GM23338 (cell line): ENCODE measurements around the gene RNF112. TPM values are rescaled to one million over a fixed set of nuclear protein-coding genes. Genes with fewer than 3 reads are reported as not detected.

Experiments
- ATAC-seq: fragments of 200-7000 bp; cut with Tn5 transposase; 3 replicates; pipeline ENCODE4 v1.9.1; 2020
- DNase-seq: peaks from one replicate; pipeline ENCODE4 v3.0.0-alpha.2; 2015; ENCODE audit warnings: low spot score
- H2AFZ ChIP-seq: fragments of 200-600 bp; sonication (generic); 2 replicates; pipeline ENCODE4 v1.8.0; 2016; ENCODE audit warnings: antibody characterized with exemption, mild to moderate bottlenecking, moderate library complexity
- H3F3A ChIP-seq: fragments of 200-600 bp; sonication (generic); replicated peaks from 2 replicates; pipeline ENCODE4 v1.8.0; 2017; ENCODE audit warnings: antibody characterized with exemption, mixed run types, low read depth
- H3K27ac ChIP-seq: fragments of 200-600 bp; sonication (generic); 2 replicates; pipeline ENCODE4 v1.6.1; 2016; ENCODE audit warnings: low read depth
- H3K27me3 ChIP-seq: fragments of 200-600 bp; sonication (generic); 2 replicates; pipeline ENCODE4 v1.8.0; 2016; ENCODE audit warnings: mild to moderate bottlenecking, mixed run types, moderate library complexity; ENCODE audit not compliant: insufficient read depth
- H3K36me3 ChIP-seq: fragments of 200-600 bp; sonication (generic); 2 replicates; pipeline ENCODE4 v1.8.0; 2016; ENCODE audit warnings: mild to moderate bottlenecking; ENCODE audit not compliant: insufficient read depth
- H3K4me1 ChIP-seq: fragments of 200-600 bp; sonication (generic); 2 replicates; pipeline ENCODE4 v1.8.0; 2016; ENCODE audit warnings: mild to moderate bottlenecking, moderate library complexity; ENCODE audit not compliant: insufficient read depth
- H3K4me2 ChIP-seq: fragments of 200-600 bp; sonication (generic); 2 replicates; pipeline ENCODE4 v1.7.1; 2017; ENCODE audit warnings: mixed run types
- H3K4me3 ChIP-seq: fragments of 200-600 bp; sonication (generic); 2 replicates; pipeline ENCODE4 v1.6.1; 2016; ENCODE audit warnings: mixed run types
- H3K79me2 ChIP-seq: fragments of 200-600 bp; sonication (generic); replicated peaks from 2 replicates; pipeline ENCODE4 v1.8.0; 2017; ENCODE audit warnings: mild to moderate bottlenecking; ENCODE audit not compliant: insufficient read depth
- H3K9me2 ChIP-seq: fragments of 200-600 bp; sonication (generic); 2 replicates; pipeline ENCODE4 v1.8.0; 2017; ENCODE audit not compliant: insufficient read depth
- H4K20me1 ChIP-seq: fragments of 200-600 bp; sonication (generic); replicated peaks from 2 replicates; pipeline ENCODE4 v1.8.0; 2017; ENCODE audit warnings: mild to moderate bottlenecking; ENCODE audit not compliant: insufficient read depth
- H3K27ac Mint-ChIP-seq: 2 replicates; pipeline ENCODE4 v1.8.0; 2020; ENCODE audit warnings: inconsistent platforms, mild to moderate bottlenecking, moderate library complexity, mixed read lengths
- H3K27me3 Mint-ChIP-seq: 3 replicates; pipeline ENCODE4 v1.8.0; 2022; ENCODE audit warnings: low read depth, mild to moderate bottlenecking, moderate library complexity, mixed read lengths, inconsistent platforms; ENCODE audit not compliant: insufficient read depth, poor library complexity
- H3K36me3 Mint-ChIP-seq: 3 replicates; pipeline ENCODE4 v1.8.0; 2021; ENCODE audit warnings: low read depth, mild to moderate bottlenecking, inconsistent platforms, moderate library complexity, mixed read lengths
- H3K4me1 Mint-ChIP-seq: 3 replicates; pipeline ENCODE4 v1.8.0; 2020; ENCODE audit warnings: mild to moderate bottlenecking, inconsistent platforms, mixed read lengths
- H3K4me3 Mint-ChIP-seq: 3 replicates; pipeline ENCODE4 v1.8.0; 2021; ENCODE audit warnings: moderate library complexity, mild to moderate bottlenecking, inconsistent platforms, mixed read lengths
- H3K9me3 Mint-ChIP-seq: 3 replicates; pipeline ENCODE4 v1.8.0; 2020; ENCODE audit warnings: moderate library complexity, mild to moderate bottlenecking, inconsistent platforms, mixed read lengths
- EZH2phosphoT487 ChIP-seq: fragments of 200-600 bp; sonication (generic); IDR thresholded peaks from one replicate; pipeline ENCODE4 v1.8.1; 2018; ENCODE audit warnings: antibody characterized with exemption; ENCODE audit not compliant: unreplicated experiment
- NANOG ChIP-seq: IDR thresholded peaks from 2 replicates; pipeline ENCODE4 v1.6.1; 2016; ENCODE audit warnings: antibody characterized with exemption, borderline replicate concordance
- POLR2AphosphoS5 ChIP-seq: IDR thresholded peaks from 2 replicates; pipeline ENCODE4 v1.6.1; 2016; ENCODE audit warnings: antibody characterized with exemption, low read depth
- ZNF331 ChIP-seq: fragments of 250-450 bp; sonication (Bioruptor Pico); IDR thresholded peaks from 2 replicates; pipeline ENCODE4 v1.5.0; 2020; ENCODE audit warnings: low read depth, mild to moderate bottlenecking, moderate library complexity
- polyA plus RNA-seq: library from polyadenylated mRNA; unstranded; fragments of >200 nt; fragmentation: Nextera tagmentation; extraction: Ambion mirVana; gene quantifications from 2 replicates; pipeline ENCODE4 v1.2.1, GENCODE V29; 2016
- total RNA-seq: library from RNA; depleted of rRNA; stranded (reverse); fragments of >200 nt; shearing (Covaris generic); gene quantifications from 2 replicates; pipeline ENCODE4 v1.2.3, GENCODE V29; 2014
- TF ChIP-seq, protein P1 (sequence below), 2 experiments: fragments of 200-600 bp in 1 of 2; sonication (generic) in 1 of 2; conservative IDR thresholded peaks; 2 replicates each; pipeline versions ENCODE4 v1.5.1 to v1.6.1; 2016 to 2017; ENCODE audit warnings: antibody characterized with exemption in 2 of 2, low read depth in 2 of 2, mild to moderate bottlenecking in 2 of 2, moderate library complexity in 1 of 2
- TF ChIP-seq, protein P2 (sequence below): IDR thresholded peaks from 2 replicates; pipeline ENCODE4 v1.6.1; 2016; ENCODE audit warnings: antibody characterized with exemption
- TF ChIP-seq, protein P3 (sequence below): IDR thresholded peaks from one replicate; pipeline ENCODE4 v1.6.1; 2018; ENCODE audit warnings: antibody characterized with exemption; ENCODE audit not compliant: unreplicated experiment

RNF112 gene
- total and polyA plus RNA-seq, 2 experiments from 2014 or later = 0.42 to 4.1 TPM

DNA sequence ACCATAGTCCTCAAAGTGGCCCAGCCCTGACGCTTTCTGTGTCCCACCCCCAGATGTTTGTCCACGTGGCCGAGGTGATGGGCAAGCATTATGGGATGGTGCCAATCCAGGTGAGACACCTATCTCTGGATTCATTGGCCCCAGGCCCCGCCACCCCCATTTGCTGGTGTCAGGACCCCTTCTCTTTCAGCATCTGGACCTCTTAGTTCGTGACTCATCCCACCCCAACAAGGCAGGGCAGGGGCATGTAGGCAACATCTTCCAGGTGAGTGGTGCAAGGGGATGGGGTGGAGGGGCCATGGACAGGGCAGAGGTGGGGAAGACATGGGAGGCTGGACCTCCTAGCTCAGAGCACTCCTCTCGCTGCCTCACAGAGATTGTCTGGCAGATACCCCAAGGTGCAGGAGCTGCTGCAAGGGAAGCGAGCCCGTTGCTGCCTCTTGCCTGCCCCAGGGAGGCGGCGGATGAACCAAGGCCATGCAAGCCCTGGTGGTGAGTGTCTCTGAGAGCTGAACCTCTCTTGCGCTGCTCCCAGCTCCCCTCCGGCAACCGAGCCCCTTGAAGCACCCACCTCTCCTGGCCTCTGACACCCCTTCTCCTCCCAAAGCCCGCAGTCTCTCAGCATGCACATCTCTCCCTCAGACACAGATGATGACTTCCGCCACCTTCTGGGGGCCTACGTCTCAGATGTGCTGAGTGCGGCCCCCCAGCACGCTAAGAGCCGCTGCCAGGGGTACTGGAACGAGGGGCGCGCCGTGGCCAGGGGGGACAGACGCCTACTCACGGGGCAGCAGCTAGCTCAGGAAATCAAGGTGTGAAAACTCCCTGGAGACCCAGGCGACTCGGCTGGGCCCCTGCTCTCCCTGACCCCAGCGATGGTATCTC, 3.6 kb downstream of the RNF112 start:
- H3K4me1 Mint-ChIP-seq = peaks cover 17% of the 10 kb centered on the region
- H3K27me3 Mint-ChIP-seq = peaks cover 13% of the 10 kb centered on the region
- Histone ChIP-seq H3K4me3 (no peak overlapping the region), H3K27me3 (no peaks in the 10 kb centered on the region), H3F3A (no peaks in the 10 kb centered on the region), H3K36me3 (no peaks in the 10 kb centered on the region), H3K27ac (no peak overlapping the region), H3K4me1 (peaks cover 15% of the 10 kb centered on the region), H3K9me2 (0 out of 2 replicates have a peak, but pooled peaks cover 3% of the 10 kb centered on the region), H4K20me1 (no peaks in the 10 kb centered on the region), H2AFZ (no peak overlapping the region), H3K79me2 (no peaks in the 10 kb centered on the region), H3K4me2 (no peak overlapping the region)
- no peak overlapping the region for H3K4me3 Mint-ChIP-seq
- DNase-seq (no peak), ATAC-seq (no peak)
- H3K27ac Mint-ChIP-seq = no peak overlapping the region
- H3K9me3 Mint-ChIP-seq = no peaks in the 10 kb centered on the region
- no peaks in the 10 kb centered on the region; the same call in 2 of the 3 replicates for H3K36me3 Mint-ChIP-seq
- TF ChIP-seq EZH2phosphoT487 (no peak), ZNF331 (CRISPR knock-in tag) (no peak)
- TF ChIP-seq, protein P1, sequence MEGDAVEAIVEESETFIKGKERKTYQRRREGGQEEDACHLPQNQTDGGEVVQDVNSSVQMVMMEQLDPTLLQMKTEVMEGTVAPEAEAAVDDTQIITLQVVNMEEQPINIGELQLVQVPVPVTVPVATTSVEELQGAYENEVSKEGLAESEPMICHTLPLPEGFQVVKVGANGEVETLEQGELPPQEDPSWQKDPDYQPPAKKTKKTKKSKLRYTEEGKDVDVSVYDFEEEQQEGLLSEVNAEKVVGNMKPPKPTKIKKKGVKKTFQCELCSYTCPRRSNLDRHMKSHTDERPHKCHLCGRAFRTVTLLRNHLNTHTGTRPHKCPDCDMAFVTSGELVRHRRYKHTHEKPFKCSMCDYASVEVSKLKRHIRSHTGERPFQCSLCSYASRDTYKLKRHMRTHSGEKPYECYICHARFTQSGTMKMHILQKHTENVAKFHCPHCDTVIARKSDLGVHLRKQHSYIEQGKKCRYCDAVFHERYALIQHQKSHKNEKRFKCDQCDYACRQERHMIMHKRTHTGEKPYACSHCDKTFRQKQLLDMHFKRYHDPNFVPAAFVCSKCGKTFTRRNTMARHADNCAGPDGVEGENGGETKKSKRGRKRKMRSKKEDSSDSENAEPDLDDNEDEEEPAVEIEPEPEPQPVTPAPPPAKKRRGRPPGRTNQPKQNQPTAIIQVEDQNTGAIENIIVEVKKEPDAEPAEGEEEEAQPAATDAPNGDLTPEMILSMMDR (conservative IDR thresholded peaks at IDR 0.05; ENCODE audit: low read depth in 2 of 2) = no peak
- TF ChIP-seq, protein P2, sequence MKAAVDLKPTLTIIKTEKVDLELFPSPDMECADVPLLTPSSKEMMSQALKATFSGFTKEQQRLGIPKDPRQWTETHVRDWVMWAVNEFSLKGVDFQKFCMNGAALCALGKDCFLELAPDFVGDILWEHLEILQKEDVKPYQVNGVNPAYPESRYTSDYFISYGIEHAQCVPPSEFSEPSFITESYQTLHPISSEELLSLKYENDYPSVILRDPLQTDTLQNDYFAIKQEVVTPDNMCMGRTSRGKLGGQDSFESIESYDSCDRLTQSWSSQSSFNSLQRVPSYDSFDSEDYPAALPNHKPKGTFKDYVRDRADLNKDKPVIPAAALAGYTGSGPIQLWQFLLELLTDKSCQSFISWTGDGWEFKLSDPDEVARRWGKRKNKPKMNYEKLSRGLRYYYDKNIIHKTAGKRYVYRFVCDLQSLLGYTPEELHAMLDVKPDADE = no peak

DNA sequence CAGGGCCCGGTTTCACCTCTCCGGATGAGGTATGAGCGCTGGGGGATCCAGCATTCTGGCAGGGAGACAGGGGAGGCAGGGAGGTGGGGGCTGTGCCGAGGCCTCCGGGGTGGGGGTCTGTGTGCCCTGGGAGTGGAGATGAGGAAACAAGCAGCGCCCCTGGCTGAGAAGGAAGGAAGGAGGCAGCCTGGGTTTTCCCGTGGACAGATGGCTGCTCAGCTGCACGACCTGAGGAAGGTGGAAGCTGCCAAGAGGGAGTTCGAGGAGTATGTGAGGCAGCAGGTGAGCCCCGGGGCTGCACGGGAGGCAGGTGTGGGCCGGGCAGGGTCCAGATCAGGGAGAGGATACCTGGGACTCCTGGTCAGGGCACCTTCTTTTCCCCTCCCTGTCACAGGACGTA, 4.3 kb downstream of the RNF112 start:
- H3K4me1 ChIP-seq = peaks cover 15% of the 10 kb centered on the region
- no peaks in the 10 kb centered on the region for H3F3A ChIP-seq
- Mint-ChIP-seq H3K4me3 (no peak overlapping the region), H3K27me3 (peaks cover 12% of the 10 kb centered on the region), H3K27ac (no peak overlapping the region), H3K4me1 (peaks cover 14% of the 10 kb centered on the region), H3K36me3 (no peaks in the 10 kb centered on the region; the same call in 2 of the 3 replicates), H3K9me3 (no peaks in the 10 kb centered on the region)
- H3K36me3 ChIP-seq = no peaks in the 10 kb centered on the region
- ATAC-seq (no peak), DNase-seq (no peak)
- no peak overlapping the region for H3K4me3 ChIP-seq
- no peaks in the 10 kb centered on the region for H4K20me1 ChIP-seq
- H3K79me2 ChIP-seq = no peaks in the 10 kb centered on the region
- no peak overlapping the region for H3K4me2 ChIP-seq
- H3K27me3 ChIP-seq = no peaks in the 10 kb centered on the region
- 0 out of 2 replicates have a peak, but pooled peaks cover 3% of the 10 kb centered on the region for H3K9me2 ChIP-seq
- H3K27ac ChIP-seq = no peak overlapping the region
- no peak overlapping the region for H2AFZ ChIP-seq
- TF ChIP-seq EZH2phosphoT487 = no peak
- TF ChIP-seq, protein P3, sequence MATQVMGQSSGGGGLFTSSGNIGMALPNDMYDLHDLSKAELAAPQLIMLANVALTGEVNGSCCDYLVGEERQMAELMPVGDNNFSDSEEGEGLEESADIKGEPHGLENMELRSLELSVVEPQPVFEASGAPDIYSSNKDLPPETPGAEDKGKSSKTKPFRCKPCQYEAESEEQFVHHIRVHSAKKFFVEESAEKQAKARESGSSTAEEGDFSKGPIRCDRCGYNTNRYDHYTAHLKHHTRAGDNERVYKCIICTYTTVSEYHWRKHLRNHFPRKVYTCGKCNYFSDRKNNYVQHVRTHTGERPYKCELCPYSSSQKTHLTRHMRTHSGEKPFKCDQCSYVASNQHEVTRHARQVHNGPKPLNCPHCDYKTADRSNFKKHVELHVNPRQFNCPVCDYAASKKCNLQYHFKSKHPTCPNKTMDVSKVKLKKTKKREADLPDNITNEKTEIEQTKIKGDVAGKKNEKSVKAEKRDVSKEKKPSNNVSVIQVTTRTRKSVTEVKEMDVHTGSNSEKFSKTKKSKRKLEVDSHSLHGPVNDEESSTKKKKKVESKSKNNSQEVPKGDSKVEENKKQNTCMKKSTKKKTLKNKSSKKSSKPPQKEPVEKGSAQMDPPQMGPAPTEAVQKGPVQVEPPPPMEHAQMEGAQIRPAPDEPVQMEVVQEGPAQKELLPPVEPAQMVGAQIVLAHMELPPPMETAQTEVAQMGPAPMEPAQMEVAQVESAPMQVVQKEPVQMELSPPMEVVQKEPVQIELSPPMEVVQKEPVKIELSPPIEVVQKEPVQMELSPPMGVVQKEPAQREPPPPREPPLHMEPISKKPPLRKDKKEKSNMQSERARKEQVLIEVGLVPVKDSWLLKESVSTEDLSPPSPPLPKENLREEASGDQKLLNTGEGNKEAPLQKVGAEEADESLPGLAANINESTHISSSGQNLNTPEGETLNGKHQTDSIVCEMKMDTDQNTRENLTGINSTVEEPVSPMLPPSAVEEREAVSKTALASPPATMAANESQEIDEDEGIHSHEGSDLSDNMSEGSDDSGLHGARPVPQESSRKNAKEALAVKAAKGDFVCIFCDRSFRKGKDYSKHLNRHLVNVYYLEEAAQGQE = no peak
- TF ChIP-seq, protein P1 (conservative IDR thresholded peaks at IDR 0.05; ENCODE audit: low read depth in 2 of 2) = no peak
- no peak for TF ChIP-seq NANOG
- no peak for TF ChIP-seq POLR2AphosphoS5
